Adrenal gland (tissue), 12 donors: ENCODE measurements around the gene ITGA3. TPM values are rescaled to one million over a fixed set of nuclear protein-coding genes. Genes with fewer than 3 reads are reported as not detected.

Experiments used
- DNase-seq, 7 donors: peaks; one replicate each; pipeline ENCODE4 v3.0.0-alpha.2; 2019 to 2020
- H3K27ac ChIP-seq, 5 donors: fragments of 200-600 bp; sonication (generic) in 4 of 5; 1 replicate in 3 of 5; 2 replicates in 2 of 5; pipeline versions ENCODE4 v1.5.1 to v1.8.0; 2016 to 2020; ENCODE audit warnings: mild to moderate bottlenecking in 1 of 5
- H3K27me3 ChIP-seq: fragments of 200-600 bp; 2 replicates; pipeline ENCODE4 v1.8.0; 2021
- H3K36me3 ChIP-seq, 2 donors: fragments of 200-600 bp; replicated peaks in 1 of 2; 1 replicate in 1 of 2; 2 replicates in 1 of 2; pipeline versions ENCODE4 v1.5.1 to v1.8.0; 2018 to 2022
- H3K4me1 ChIP-seq, 2 donors: fragments of 200-600 bp; replicated peaks in 1 of 2; 1 replicate in 1 of 2; 2 replicates in 1 of 2; pipeline versions ENCODE4 v1.5.1 to v1.8.0; 2018 to 2021
- H3K4me3 ChIP-seq, 4 donors: fragments of 200-600 bp; sonication (generic) in 3 of 4; one replicate each; pipeline ENCODE4 v1.5.1; 2016 to 2018
- H3K9me3 ChIP-seq, 3 donors: fragments of 200-600 bp; sonication (generic) in 1 of 3; replicated peaks in 1 of 3; 1 replicate in 2 of 3; 2 replicates in 1 of 3; pipeline versions ENCODE4 v1.5.1 to v1.8.0; 2016 to 2021
- POLR2A ChIP-seq, 2 donors: fragments of 450-650 bp; IDR thresholded peaks; one replicate each; pipeline ENCODE4 v1.6.1; 2017; ENCODE audit warnings: antibody characterized with exemption in 2 of 2, mild to moderate bottlenecking in 2 of 2, moderate library complexity in 1 of 2
- WGBS, 4 donors: extraction: QIAGEN DNeasy Blood & Tissue Kit in 2 of 4; methylation state at CpG; one replicate each; pipeline versions ENCODE4 v1.1.5 to v1.1.7; 2013 to 2017; 5-methylcytosine and 5-hydroxymethylcytosine counted together
- intact Hi-C, 2 donors: fragments of 100-400 bp; cut with DNase I; formaldehyde crosslinking; loops; one replicate each; pipeline versions ENCODE4 v1.14.1 to v1.15.0; 2022 to 2023
- polyA plus RNA-seq, 3 donors: library from polyadenylated mRNA; stranded (reverse); fragments of 200-250 nt in 2 of 3; fragments of 350-450 nt in 1 of 3; fragmentation: Illumina TruSeq in 1 of 3; extraction: RNeasy Lipid Tissue Mini Kit (QIAGEN cat#74804) in 1 of 3; gene quantifications; one replicate each; pipeline ENCODE4 v1.2.3, GENCODE V29; 2013 to 2014
- total RNA-seq, 9 donors: library from RNA; depleted of rRNA in 4 of 9; stranded (reverse); fragments of >200 nt in 4 of 9; fragments of 120-200 nt in 1 of 9; fragmentation: NEBNext Ultra II Directional in 1 of 9; extraction: Animal tissue kit (Norgen Biotek cat#: 25700) in 1 of 9; gene quantifications; one replicate each; pipeline versions ENCODE4 v1.1.0 to v1.2.4, GENCODE V29; 2013 to 2023
- TF ChIP-seq, protein P1 (sequence below), 6 experiments: fragments of 450-650 bp in 4 of 6; fragments of 200-600 bp in 2 of 6; sonication (generic) in 1 of 6; IDR thresholded peaks; 1 replicate in 5 of 6; 2 replicates in 1 of 6; pipeline versions ENCODE4 v1.5.1 to v1.8.0; 2016 to 2021; ENCODE audit warnings: antibody characterized with exemption in 6 of 6, mild to moderate bottlenecking in 2 of 6, moderate library complexity in 1 of 6
- donor health status: healthy with polysubstance abuse.
- donor health status: Bipolar disorder and iron deficiency.
- donor health status: DM: yes; HTN: yes; CAD: no.
- donor health status: DM: no; HTN: no; CAD: no.
- donor health status: DM: no; HTN: no; CAD: no.
- donor health status: DM: yes; HTN: yes; CAD: no.

ITGA3 gene
- total and polyA plus RNA-seq, 12 donors, result 20.9 to 206 (median 131) TPM

GRCh38 chr17:50071692-50072091, 15.8 kb downstream of the ITGA3 start:
- intact Hi-C loops, result loop anchor here in 1 of 2 donors (5.0 kb wide), 1 partner anchor 44 kb away; no protein-coding TSS in a partner anchor
- Histone ChIP-seq H3K4me1 (peaks cover 0 to 8% of the 10 kb centered on the region in 2 donors), H3K4me3 (no peak overlapping the region), H3K9me3 (no peaks in the 10 kb centered on the region), H3K36me3 (peaks cover 0 to 83% of the 10 kb centered on the region in 2 donors), H3K27me3 (no peaks in the 10 kb centered on the region), H3K27ac (no peak overlapping the region)
- no peak for TF ChIP-seq POLR2A (IDR thresholded peaks at IDR 0.05)
- TF ChIP-seq, protein P1, sequence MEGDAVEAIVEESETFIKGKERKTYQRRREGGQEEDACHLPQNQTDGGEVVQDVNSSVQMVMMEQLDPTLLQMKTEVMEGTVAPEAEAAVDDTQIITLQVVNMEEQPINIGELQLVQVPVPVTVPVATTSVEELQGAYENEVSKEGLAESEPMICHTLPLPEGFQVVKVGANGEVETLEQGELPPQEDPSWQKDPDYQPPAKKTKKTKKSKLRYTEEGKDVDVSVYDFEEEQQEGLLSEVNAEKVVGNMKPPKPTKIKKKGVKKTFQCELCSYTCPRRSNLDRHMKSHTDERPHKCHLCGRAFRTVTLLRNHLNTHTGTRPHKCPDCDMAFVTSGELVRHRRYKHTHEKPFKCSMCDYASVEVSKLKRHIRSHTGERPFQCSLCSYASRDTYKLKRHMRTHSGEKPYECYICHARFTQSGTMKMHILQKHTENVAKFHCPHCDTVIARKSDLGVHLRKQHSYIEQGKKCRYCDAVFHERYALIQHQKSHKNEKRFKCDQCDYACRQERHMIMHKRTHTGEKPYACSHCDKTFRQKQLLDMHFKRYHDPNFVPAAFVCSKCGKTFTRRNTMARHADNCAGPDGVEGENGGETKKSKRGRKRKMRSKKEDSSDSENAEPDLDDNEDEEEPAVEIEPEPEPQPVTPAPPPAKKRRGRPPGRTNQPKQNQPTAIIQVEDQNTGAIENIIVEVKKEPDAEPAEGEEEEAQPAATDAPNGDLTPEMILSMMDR (IDR thresholded peaks at IDR 0.05), result no peak
- no peak for DNase-seq
- 79 to 93% (median 86%) methylated on average over 6 of the region's 6 CpGs for WGBS, 4 donors

- Histone ChIP-seq H3K27me3 (no peaks in the 10 kb centered on the region), H3K36me3 (peaks cover 0 to 83% of the 10 kb centered on the region in 2 donors), H3K4me1 (peaks cover 0 to 8% of the 10 kb centered on the region in 2 donors), H3K27ac (no peak overlapping the region), H3K4me3 (no peak overlapping the region), H3K9me3 (no peaks in the 10 kb centered on the region)
- TF ChIP-seq, protein P1 (IDR thresholded peaks at IDR 0.05), result no peak
- no peak for TF ChIP-seq POLR2A (IDR thresholded peaks at IDR 0.05)
- no peak for DNase-seq
- WGBS, 4 donors, result 84 to 92% (median 89%) methylated on average over 3 of the region's 3 CpGs
- intact Hi-C loops, result loop anchor here in 1 of 2 donors (5.0 kb wide), 1 partner anchor 45 kb away; no protein-coding TSS in a partner anchor
Measured at GRCh38 chr17:50072130-50072529, 16.2 kb downstream of the ITGA3 start.

GRCh38 chr17:50072925-50073324, 17.0 kb downstream of the ITGA3 start:
- peak in 1 of 7 donors; percentile 55 for DNase-seq
- peaks cover 0 to 83% of the 10 kb centered on the region in 2 donors for H3K36me3 ChIP-seq
- no peaks in the 10 kb centered on the region for H3K27me3 ChIP-seq
- peaks cover 0 to 8% of the 10 kb centered on the region in 2 donors for H3K4me1 ChIP-seq
- 33 to 42% (median 37%) methylated on average over 1 of the region's 1 CpG for WGBS, 4 donors
- H3K27ac ChIP-seq, result no peak overlapping the region
- intact Hi-C loops, result loop anchor here in 1 of 2 donors (5.0 kb wide), 1 partner anchor 46 kb away; no protein-coding TSS in a partner anchor
- no peaks in the 10 kb centered on the region for H3K9me3 ChIP-seq
- H3K4me3 ChIP-seq, result no peak overlapping the region
- TF ChIP-seq, protein P1 (IDR thresholded peaks at IDR 0.05), result no peak
- TF ChIP-seq POLR2A (IDR thresholded peaks at IDR 0.05), result no peak

DNA sequence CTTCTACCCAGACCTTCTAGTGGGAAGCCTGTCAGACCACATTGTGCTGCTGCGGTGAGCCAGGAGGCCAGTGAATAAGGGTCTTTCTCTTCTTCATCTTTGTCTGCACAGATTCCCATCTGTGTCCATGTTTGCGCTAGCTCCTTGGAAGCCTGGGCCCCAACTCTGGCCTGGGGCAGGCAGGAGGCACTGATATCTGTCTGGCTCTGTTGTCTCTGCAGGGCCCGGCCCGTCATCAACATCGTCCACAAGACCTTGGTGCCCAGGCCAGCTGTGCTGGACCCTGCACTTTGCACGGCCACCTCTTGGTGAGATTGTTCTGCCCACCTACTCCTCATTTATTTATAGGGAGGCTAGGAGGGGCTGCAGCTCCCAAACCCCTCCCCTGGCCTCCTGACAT, 18.3 kb downstream of the ITGA3 start:
- H3K9me3 ChIP-seq, result no peaks in the 10 kb centered on the region
- H3K4me1 ChIP-seq, result peaks cover 0 to 8% of the 10 kb centered on the region in 2 donors
- 88 to 98% (median 93%) methylated on average over 6 of the region's 6 CpGs for WGBS, 4 donors
- H3K36me3 ChIP-seq, result peaks cover 0 to 87% of the 10 kb centered on the region in 2 donors
- no peaks in the 10 kb centered on the region for H3K27me3 ChIP-seq
- no peak overlapping the region for H3K4me3 ChIP-seq
- intact Hi-C loops, result loop anchor here in 1 of 2 donors (5.0 kb wide), 1 partner anchor 47 kb away; no protein-coding TSS in a partner anchor
- no peak for DNase-seq
- no peak overlapping the region for H3K27ac ChIP-seq
- TF ChIP-seq, protein P1 (IDR thresholded peaks at IDR 0.05), result no peak
- TF ChIP-seq POLR2A (IDR thresholded peaks at IDR 0.05), result no peak
